22Rv1 (cell line): ENCODE measurements around the gene POLR2M.

ENCODE experiments used
- CTCF ChIP-seq: fragments of 450-650 bp; IDR thresholded peaks from 2 replicates; pipeline ENCODE4 v1.5.1; 2017; ENCODE audit warnings: mild to moderate bottlenecking
- ZFX ChIP-seq: fragments of 450-650 bp; IDR thresholded peaks from 2 replicates; pipeline ENCODE4 v1.6.1; 2017; ENCODE audit warnings: antibody characterized with exemption, borderline replicate concordance

GRCh38 chr15:57680021-57680420 is 26.5 kb upstream of the POLR2M start:
- TF ChIP-seq CTCF = no peak
- no peak for TF ChIP-seq ZFX
